ENCODE data around the gene MUC4.
"Not testable (repeated sequence)": the region's sequence is repeated elsewhere in the genome, so short reads cannot be mapped to it uniquely, and the experiment has no call there.

GRCh38 chr3:195724363-195724762 is 87.4 kb downstream of the MUC4 start:
- TF ChIP-seq CTCF, POLR2A, EP300 (IDR thresholded peaks at IDR 0.05): not testable (repeated sequence)
